SK-N-SH (cell line): Measurements from ENCODE around the gene DENND5B. TPM values are rescaled to one million over a fixed set of nuclear protein-coding genes. Genes with fewer than 3 reads are reported as not detected.

Source experiments
- CTCF ChIA-PET: fragments of 300-600, 350-600 bp; formaldehyde crosslinking; extraction: SDS; loops from one replicate; lab custom pipeline; 2021; lab: Yijun Ruan, JAX
- POLR2A ChIA-PET: fragments of 350-600 bp; sonication (Branson Sonifier 250); formaldehyde crosslinking; extraction: SDS; loops from one replicate; lab custom pipeline; 2020; ENCODE audit warnings: antibody characterized with exemption, inconsistent platforms; lab: Yijun Ruan, JAX
- DNase-seq: peaks from one replicate; pipeline ENCODE4 v3.0.0; 2012
- H2AFZ ChIP-seq: fragments of 200-600 bp; sonication (generic); 2 replicates; pipeline ENCODE4 v1.8.1; 2016; ENCODE audit warnings: antibody characterized with exemption, mild to moderate bottlenecking, low read depth
- H3F3A ChIP-seq: fragments of 200-600 bp; sonication (generic); replicated peaks from 2 replicates; pipeline ENCODE3; 2016; ENCODE audit warnings: antibody characterized with exemption, mild to moderate bottlenecking; ENCODE audit not compliant: insufficient read depth
- H3K27ac ChIP-seq, 2 experiments: fragments of 200-500 bp in 1 of 2; fragments of 200-600 bp in 1 of 2; sonication (Bioruptor generic) in 1 of 2; sonication (generic), shearing (Covaris generic) in 1 of 2; 2 replicates each; pipeline versions ENCODE4 v1.5.1 to v1.6.1; 2014 to 2016; ENCODE audit warnings: low read depth in 2 of 2, inconsistent platforms in 1 of 2, low read length in 1 of 2, mild to moderate bottlenecking in 1 of 2, mixed read lengths in 1 of 2
- H3K27me3 ChIP-seq: fragments of 200-600 bp; sonication (generic), shearing (Covaris generic); 2 replicates; pipeline ENCODE4 v1.6.1; 2016; ENCODE audit warnings: mixed run types; ENCODE audit not compliant: insufficient read depth
- H3K36me3 ChIP-seq, 2 experiments: fragments of 200-500 bp in 1 of 2; fragments of 200-600 bp in 1 of 2; sonication (Bioruptor generic) in 1 of 2; sonication (generic) in 1 of 2; replicated peaks in 1 of 2; 2 replicates each; pipeline versions ENCODE3 to v1.5.1; 2014 to 2016; ENCODE audit warnings: low read length in 1 of 2, mild to moderate bottlenecking in 1 of 2; ENCODE audit not compliant: insufficient read depth in 2 of 2, control insufficient read depth in 1 of 2
- H3K4me1 ChIP-seq, 2 experiments: fragments of 200-500 bp in 1 of 2; fragments of 200-600 bp in 1 of 2; sonication (Bioruptor generic) in 1 of 2; sonication (generic), shearing (Covaris generic) in 1 of 2; 2 replicates each; pipeline versions ENCODE4 v1.5.1 to v1.6.1; 2014 to 2016; ENCODE audit warnings: low read depth in 1 of 2, low read length in 1 of 2, mixed run types in 1 of 2; ENCODE audit not compliant: insufficient read depth in 2 of 2, control insufficient read depth in 1 of 2
- H3K4me2 ChIP-seq: fragments of 200-600 bp; sonication (generic), shearing (Covaris generic); 2 replicates; pipeline ENCODE4 v1.6.1; 2017; ENCODE audit warnings: mixed run types
- H3K4me3 ChIP-seq, 2 experiments: fragments of 200-500 bp in 1 of 2; fragments of 200-600 bp in 1 of 2; sonication (Bioruptor generic) in 1 of 2; sonication (generic), shearing (Covaris generic) in 1 of 2; 2 replicates each; pipeline versions ENCODE4 v1.5.1 to v1.8.1; 2014 to 2016; ENCODE audit warnings: low read depth in 2 of 2, inconsistent platforms in 1 of 2, low read length in 1 of 2, mild to moderate bottlenecking in 1 of 2, mixed read lengths in 1 of 2, moderate library complexity in 1 of 2
- H3K79me2 ChIP-seq: fragments of 200-600 bp; sonication (generic); 2 replicates; pipeline ENCODE4 v1.8.1; 2017; ENCODE audit warnings: mild to moderate bottlenecking; ENCODE audit not compliant: insufficient read depth
- H3K9ac ChIP-seq: fragments of 200-600 bp; sonication (generic); 2 replicates; pipeline ENCODE4 v1.6.1; 2017; ENCODE audit warnings: mixed run types
- H3K9me2 ChIP-seq: fragments of 200-600 bp; sonication (generic); 2 replicates; pipeline ENCODE4 v1.6.1; 2017; ENCODE audit warnings: mixed run types
- H3K9me3 ChIP-seq: fragments of 200-600 bp; sonication (generic); 2 replicates; pipeline ENCODE4 v1.6.1; 2017; ENCODE audit warnings: mixed run types, mild to moderate bottlenecking, moderate library complexity
- H4K20me1 ChIP-seq: fragments of 200-600 bp; sonication (generic); 2 replicates; pipeline ENCODE4 v1.6.1; 2017; ENCODE audit warnings: mild to moderate bottlenecking, mixed run types; ENCODE audit not compliant: insufficient read depth
- MXI1 ChIP-seq: IDR thresholded peaks from 2 replicates; pipeline ENCODE4 v1.6.1; 2012; ENCODE audit warnings: mild to moderate bottlenecking, low read depth, low read length, improper control_type of control experiment
- NRF1 ChIP-seq: IDR thresholded peaks from 2 replicates; pipeline ENCODE4 v1.6.1; 2012; ENCODE audit warnings: low read depth, mild to moderate bottlenecking, low read length
- PBX3 ChIP-seq: IDR thresholded peaks from 2 replicates; pipeline ENCODE4; 2012
- POLR2AphosphoS5 ChIP-seq: IDR thresholded peaks from 2 replicates; pipeline ENCODE4 v1.6.1; 2012; ENCODE audit warnings: low read depth, low read length
- RAD21 ChIP-seq: IDR thresholded peaks from 2 replicates; pipeline ENCODE4 v1.6.1; 2012; ENCODE audit warnings: mild to moderate bottlenecking, low read length
- RCOR1 ChIP-seq: fragments of 150-350 bp; IDR thresholded peaks from 2 replicates; pipeline ENCODE4 v1.6.1; 2017; ENCODE audit warnings: antibody characterized with exemption, low read length
- TAF1 ChIP-seq: IDR thresholded peaks from 2 replicates; pipeline ENCODE4 v1.6.1; 2012; ENCODE audit warnings: low read depth, mild to moderate bottlenecking, low read length, moderate library complexity, borderline replicate concordance
- TCF12 ChIP-seq: IDR thresholded peaks from 2 replicates; pipeline ENCODE4 v1.4.0; 2012
- WGBS: methylation state at CpG from one replicate; pipeline ENCODE4 v1.1.6; 2017; ENCODE audit warnings: low lambda C conversion rate; 5-methylcytosine and 5-hydroxymethylcytosine counted together
- polyA plus RNA-seq, 3 experiments: library from polyadenylated mRNA; depleted of rRNA; stranded (reverse); fragments of >200 nt; gene quantifications; 2 replicates each; pipeline ENCODE4 v1.2.3, GENCODE V29; 2012
- TF ChIP-seq, protein P1 (sequence below): fragments of 150-350 bp; IDR thresholded peaks from 2 replicates; pipeline ENCODE4 v1.6.1; 2017; ENCODE audit warnings: antibody characterized with exemption, low read length, low read depth, borderline replicate concordance

The DENND5B gene
- polyA plus RNA-seq, 1 of the 3 experiments (the other 2 are of a cell fraction), result 5.3 TPM

DNA sequence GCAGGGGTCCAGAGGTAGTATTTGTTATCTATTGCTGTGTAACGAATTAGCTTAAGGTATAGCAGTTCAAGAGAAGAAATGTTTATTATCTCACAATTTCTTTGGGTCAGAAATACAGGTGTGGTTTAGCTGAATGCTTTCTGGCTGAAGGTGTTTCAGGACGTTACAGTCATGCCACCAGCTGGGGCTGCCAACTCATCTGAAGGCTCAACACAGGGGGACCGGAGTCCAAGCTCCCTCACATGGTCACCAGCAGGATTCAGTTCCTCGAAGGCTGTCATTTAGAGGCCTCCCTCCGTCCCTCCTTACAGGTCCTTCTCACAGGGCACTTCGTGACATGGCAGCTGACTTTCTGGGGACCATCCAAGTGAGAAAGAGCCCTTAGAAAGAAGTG, 227.5 kb downstream of the DENND5B start:
- no peak overlapping the region for H3K4me2 ChIP-seq
- CTCF ChIA-PET, result interaction anchor here (1.2 kb wide), 1 partner anchor 91 kb away, joined by 3 read pairs; no protein-coding TSS in a partner anchor
- H3K9me3 ChIP-seq, result no peaks in the 10 kb centered on the region
- H2AFZ ChIP-seq, result no peak overlapping the region
- no peaks in the 10 kb centered on the region for H3K27me3 ChIP-seq
- H3K36me3 ChIP-seq, result no peaks in the 10 kb centered on the region
- H4K20me1 ChIP-seq, result no peaks in the 10 kb centered on the region
- 57% methylated on average over 6 of the region's 6 CpGs for WGBS
- H3K27ac ChIP-seq, result no peak overlapping the region
- no peaks in the 10 kb centered on the region for H3K4me1 ChIP-seq
- no peaks in the 10 kb centered on the region for H3K9me2 ChIP-seq
- POLR2A ChIA-PET, result interaction anchor here (0.6 kb wide), 1 partner anchor 37 kb away, joined by 3 read pairs; the partner anchor contains the start of gene SINHCAF
- no peak overlapping the region for H3K4me3 ChIP-seq
- H3K79me2 ChIP-seq, result no peaks in the 10 kb centered on the region
- H3F3A ChIP-seq, result no peaks in the 10 kb centered on the region
- TF ChIP-seq POLR2AphosphoS5 (no peak), TAF1 (no peak), TCF12 (no peak), PBX3 (no peak), NRF1 (no peak), RCOR1 (no peak)
- TF ChIP-seq, protein P1, sequence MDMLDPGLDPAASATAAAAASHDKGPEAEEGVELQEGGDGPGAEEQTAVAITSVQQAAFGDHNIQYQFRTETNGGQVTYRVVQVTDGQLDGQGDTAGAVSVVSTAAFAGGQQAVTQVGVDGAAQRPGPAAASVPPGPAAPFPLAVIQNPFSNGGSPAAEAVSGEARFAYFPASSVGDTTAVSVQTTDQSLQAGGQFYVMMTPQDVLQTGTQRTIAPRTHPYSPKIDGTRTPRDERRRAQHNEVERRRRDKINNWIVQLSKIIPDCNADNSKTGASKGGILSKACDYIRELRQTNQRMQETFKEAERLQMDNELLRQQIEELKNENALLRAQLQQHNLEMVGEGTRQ, result no peak
- TF ChIP-seq, all 33 proteins: peak for 0
- no peak overlapping the region for H3K9ac ChIP-seq
- DNase-seq, result no peak

DNA sequence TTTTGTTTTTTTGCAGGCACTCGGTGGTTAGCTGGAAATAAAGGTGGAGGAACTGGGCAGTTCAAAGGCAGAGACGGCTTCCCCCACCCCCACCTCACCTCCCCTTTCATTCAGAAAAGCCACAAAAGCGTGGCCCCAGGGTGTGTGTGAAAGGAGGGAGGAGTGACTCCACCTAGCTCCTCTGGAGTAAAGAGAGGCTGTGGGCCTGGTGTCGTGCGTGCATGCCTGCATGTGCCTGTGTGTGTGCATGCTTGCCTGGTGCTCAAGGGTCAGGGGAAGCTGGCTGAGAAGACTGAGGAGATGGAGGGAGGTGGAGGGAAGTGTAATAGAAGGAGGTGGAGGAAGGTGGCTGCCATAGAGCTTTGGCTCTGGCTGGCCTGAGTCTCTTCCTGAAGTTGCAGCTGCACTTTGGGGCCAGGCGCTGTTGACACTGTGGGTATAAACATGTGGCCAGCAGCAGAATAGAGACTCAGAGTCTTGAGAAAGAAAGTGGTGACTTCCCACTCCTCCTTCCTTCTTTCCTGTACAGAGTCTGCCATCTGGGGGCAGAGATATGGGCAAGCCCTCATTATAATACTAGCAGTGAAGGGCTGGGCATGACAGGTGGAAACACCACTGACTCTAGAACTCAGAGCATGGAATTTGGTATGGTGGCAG, 228.0 kb downstream of the DENND5B start:
- Histone ChIP-seq H3K9me2 (no peaks in the 10 kb centered on the region), H4K20me1 (no peaks in the 10 kb centered on the region), H3K27ac (no peak overlapping the region), H3K79me2 (no peaks in the 10 kb centered on the region), H3F3A (no peaks in the 10 kb centered on the region), H2AFZ (no peak overlapping the region), H3K9me3 (no peaks in the 10 kb centered on the region), H3K36me3 (no peaks in the 10 kb centered on the region), H3K9ac (no peak overlapping the region), H3K4me3 (no peak overlapping the region), H3K4me2 (no peak overlapping the region), H3K27me3 (no peaks in the 10 kb centered on the region), H3K4me1 (no peaks in the 10 kb centered on the region)
- no peak for DNase-seq
- CTCF ChIA-PET, result interaction anchor here (0.9 to 1.2 kb wide), 2 partner anchors 16 to 91 kb away, joined by 3 to 4 read pairs; no protein-coding TSS in a partner anchor
- peak; percentile 8; the same call in 1 of the 2 replicates for TF ChIP-seq RAD21
- TF ChIP-seq MXI1, result no peak
- POLR2A ChIA-PET, result interaction anchor here (0.5 to 0.6 kb wide), 2 partner anchors 18 to 37 kb away, joined by 3 read pairs; partner anchors contain the start of gene SINHCAF
- WGBS, result 63% methylated on average over 6 of the region's 6 CpGs
